ENCODE measurements around the gene CAMK2G.

The CAMK2G gene

DNA sequence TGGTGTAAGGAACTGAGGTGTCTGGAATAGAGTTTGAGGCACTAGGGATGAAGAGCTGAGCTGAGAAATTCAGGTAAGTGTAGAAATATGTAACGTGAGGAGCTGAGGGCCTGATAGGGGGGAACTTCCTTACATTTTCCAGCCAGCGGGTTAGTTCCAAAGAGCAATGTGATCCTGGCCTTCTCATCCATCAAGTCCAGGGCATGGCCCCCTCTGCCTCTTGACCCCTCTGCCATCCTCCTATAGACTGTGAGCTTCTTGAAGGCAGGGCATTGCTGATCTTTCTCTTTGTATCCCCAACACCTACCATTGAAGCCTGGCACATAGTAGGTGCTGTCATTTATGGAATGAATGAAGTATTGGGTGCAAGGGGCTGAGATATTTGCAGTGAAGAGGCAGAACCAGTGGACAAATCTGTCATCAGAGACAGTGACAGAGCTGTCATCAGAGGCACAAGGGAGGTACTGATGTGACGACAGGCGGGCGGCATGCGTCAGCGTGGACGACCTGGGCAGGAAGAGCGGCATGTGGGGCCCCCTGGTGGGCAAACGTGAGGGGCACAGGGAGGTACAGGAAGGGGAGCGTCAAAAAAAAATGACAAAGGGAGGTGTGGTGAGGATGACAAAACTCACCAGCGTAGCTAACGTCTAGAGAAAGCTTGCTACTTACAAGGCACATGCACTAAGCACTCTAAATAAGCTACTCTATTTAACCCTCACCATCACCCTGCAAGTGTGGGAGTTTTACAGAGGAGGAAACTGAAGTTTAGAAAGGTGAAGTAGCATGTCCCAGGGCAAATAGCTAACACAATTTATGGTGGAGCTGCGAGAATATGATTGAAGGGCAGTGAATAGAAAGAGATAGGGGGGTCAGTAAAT is 5.2 kb upstream of the CAMK2G start:
- peak; percentile 71 for DNase-seq (ENCODE audit: low read depth)

DNA sequence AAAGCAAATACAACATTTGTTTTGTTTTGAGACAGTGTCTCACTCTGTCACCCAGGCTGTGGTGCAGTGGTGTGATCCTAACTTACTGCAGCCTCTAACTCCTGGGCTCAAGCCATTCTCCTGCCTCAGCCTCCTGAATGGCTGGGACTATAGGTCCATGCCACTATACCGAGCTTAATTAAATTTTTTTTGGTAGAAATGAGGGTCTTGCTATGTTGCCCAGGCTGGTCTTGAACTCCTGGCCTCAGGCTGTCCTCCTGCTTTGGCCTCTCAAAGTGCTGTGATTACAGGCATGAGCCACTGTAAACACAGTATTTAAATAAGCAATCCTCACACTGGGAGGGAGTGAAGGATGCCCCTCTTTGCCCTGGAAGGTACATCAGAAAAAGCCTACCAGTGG is 4.0 kb upstream of the CAMK2G start:
- DNase-seq (ENCODE audit: low read depth) = no peak

DNA sequence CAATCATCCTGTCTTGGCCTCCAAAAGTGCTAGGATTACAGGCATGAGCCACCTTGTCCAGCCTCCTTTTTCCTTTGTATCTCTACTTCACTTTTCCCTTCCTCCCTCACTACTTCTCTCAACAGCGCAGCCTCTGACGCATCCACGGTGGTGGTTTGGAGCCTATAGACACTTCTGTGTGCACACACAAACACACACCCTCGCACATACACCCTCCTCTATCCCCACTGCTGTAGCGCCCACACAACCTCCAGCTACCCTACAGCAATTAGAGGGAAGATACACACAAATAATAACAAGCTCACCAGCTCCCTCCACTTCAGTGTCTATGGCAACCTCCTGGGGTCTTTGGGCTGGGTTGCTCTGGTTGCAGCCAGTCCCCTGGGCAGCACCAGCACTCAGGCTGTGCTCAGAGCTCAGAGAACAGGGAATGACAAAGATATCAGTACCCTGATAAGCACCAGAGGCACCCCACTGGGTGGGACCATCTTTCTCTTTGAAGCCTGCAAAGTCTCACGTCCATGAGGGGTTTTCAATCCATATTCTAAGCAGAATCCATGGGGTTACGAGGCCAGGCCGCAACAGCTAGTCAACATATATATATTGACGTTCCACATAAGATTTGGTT is 3.3 kb upstream of the CAMK2G start:
- no peak for DNase-seq (ENCODE audit: low read depth)

DNA sequence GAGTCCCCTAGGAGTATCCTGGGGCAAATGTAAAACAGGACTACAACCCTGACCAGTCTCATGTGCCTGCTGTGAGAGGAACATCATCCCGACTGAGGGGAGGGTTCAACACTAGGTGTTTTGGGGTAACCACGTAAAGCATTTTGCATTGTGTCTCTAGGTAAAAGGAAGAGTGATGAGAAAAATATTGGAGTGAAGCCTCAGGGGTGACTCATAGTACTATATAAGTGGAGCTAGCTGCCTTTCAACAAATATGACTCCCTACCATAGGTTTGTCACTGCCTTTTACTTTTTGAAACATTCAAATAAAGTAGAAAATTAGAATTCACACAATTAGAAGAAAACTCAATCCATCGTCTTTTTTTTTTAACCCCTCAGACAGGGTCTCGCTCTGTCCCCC is 2.6 kb upstream of the CAMK2G start:
- no peak for DNase-seq (ENCODE audit: low read depth)

DNA sequence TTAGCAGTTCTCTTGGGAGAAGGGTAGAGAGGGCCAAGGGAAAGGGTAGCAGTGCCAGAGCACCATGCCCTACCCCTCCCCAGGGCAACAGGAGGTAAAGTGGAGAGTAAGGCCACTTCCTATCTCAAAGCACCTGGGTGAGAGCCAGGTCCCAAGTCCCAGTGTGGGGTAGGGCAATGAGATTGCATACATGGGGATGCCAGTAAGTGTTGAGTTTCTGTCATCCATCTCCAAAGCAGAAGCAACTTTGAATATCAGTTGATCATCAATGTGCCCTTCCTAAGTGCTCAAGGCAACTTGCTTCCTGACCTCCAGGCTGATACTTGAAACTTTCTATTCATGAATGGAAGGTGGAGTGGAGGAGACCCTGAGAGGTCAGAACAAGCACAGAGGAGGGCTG is 2.2 kb upstream of the CAMK2G start:
- DNase-seq (ENCODE audit: low read depth) = no peak

- DNase-seq (ENCODE audit: low read depth) = no peak
Measured at GRCh38 chr10:73876157-73876556, 1.8 kb upstream of the CAMK2G start.

GRCh38 chr10:73875139-73875475 is 752 bp upstream of the CAMK2G start:
- no peak for DNase-seq (ENCODE audit: low read depth)

DNA sequence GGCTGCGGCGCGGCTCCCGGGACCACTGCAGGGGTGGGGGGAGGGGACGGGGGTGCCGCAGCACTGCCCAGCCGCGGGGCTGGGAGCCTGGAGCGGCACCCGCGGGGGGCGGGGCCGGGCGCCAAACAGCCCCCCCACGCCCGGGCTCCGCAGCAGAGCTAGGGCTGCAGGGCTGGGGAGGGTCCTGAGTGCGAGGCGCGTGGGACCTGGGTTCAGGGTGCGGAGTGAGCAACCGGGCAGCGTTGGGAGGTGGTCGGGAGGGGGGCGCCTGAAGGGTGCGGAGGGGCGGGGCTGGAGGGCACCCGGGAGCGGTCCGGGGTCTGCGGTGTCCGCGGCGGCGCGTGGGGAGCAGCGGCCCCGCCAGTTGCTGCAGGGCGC is 528 bp downstream of the CAMK2G start:
- DNase-seq (ENCODE audit: low read depth) = peak; percentile 24

GRCh38 chr10:73873142-73873837 is 1.1 kb downstream of the CAMK2G start:
- DNase-seq (ENCODE audit: low read depth) = no peak

DNA sequence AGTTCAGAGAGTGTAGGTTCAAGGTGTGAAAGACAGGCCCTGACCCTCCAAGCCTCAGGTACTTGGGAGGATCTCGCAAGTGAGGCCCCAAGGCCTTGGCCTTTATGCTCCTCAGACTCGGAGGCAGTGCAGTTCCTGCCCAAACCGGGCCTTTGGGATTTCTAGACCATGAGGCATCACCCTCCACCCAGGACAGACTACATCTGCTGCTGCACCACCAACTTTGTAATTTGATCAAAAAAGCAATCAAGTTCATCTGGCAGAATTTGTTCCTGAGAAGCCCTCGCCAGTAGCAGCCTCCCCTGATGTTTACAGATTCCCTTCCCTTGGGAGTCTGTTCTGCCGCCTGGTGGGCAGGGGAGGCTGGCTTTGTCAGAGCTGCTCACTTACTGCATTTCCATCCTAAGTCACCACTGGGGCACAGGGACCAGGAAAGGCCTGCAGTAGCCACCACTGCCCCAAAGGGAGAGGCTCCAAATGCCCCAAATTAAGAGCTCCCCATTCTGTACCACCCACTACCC is 2.1 kb downstream of the CAMK2G start:
- no peak for DNase-seq (ENCODE audit: low read depth)

DNA sequence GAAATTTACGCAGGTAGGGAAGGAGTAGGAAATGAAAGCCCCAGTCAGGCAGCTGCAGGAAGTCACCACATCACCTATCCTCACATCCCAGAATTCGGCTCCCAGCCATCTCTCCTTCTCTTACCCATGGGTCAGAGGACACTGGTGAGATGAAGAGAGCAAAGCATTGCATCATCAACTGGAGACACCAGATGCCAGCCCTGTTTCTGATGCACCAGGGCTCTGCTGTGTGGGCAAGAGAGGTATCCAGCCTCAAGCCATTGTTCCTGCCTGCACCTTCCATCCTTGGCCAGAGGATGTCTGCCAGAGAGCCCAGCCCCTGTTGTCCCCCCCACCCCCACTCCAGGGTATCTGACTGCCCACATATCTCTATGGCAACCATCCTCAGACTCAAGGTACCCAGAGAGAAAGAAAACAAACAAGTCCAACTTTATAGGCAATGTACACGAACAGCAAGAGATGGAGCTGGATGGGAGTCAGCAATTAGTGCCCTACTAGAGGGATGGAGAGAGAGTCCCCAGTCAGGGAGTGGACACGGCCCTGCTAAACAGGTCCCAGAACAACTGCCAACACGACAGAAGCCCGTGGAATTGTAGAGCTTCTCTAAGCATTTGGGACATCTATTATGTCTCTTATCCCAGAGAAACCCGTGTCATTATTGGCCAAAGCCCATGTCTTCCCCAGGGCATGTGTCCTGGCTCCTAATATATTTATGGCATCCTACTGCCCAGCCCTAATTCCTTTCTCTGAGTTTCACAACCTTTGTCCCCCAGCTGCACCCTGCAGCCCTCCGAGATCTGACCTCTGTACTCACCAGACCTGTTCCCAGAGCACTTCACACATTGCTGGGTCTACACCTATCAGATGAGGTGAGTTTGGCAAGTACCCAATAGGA is 2.8 kb downstream of the CAMK2G start:
- DNase-seq (ENCODE audit: low read depth) = no peak

GRCh38 chr10:73868655-73869195 is 5.6 kb downstream of the CAMK2G start:
- DNase-seq (ENCODE audit: low read depth) = no peak

DNA sequence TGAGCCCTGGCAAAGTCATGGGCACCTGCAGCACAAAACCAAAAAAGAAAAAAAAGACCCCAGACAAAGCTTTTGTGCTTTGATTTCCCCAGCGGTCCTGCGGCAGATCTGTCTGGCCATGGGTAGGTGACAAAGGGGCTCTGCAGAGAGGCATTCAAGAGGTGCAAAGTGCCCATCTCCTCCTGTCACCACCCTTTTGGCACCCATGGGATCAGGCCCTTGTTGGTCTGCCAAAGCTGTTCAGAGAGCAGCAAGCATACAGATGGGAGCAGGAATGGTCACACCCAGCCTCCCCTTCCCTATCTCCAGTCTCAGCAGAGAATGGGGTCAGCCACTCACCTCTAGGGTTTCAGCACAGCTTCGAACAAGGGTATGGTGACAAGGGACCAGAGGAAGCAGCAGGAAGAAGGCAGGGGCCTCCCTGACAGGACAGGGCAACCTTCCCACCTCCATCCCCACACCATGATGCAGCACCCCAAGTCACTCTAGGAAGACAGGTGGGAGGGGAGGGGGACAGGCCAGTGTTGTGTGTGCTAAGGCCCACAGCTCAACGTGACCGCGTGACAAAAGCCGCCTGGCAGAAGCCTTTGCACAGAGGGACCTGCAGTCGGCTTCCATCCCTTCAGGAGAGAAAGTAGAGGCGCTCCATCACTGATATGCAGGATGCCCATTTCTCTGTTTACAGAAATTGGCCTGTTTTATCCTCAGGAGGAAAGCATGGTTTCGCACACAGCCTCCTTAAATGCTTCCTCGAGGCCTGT is 6.3 kb downstream of the CAMK2G start:
- peak; percentile 35 for DNase-seq (ENCODE audit: low read depth)

GRCh38 chr10:73867126-73867807 is 7.1 kb downstream of the CAMK2G start:
- DNase-seq (ENCODE audit: low read depth) = peak; percentile 15

DNA sequence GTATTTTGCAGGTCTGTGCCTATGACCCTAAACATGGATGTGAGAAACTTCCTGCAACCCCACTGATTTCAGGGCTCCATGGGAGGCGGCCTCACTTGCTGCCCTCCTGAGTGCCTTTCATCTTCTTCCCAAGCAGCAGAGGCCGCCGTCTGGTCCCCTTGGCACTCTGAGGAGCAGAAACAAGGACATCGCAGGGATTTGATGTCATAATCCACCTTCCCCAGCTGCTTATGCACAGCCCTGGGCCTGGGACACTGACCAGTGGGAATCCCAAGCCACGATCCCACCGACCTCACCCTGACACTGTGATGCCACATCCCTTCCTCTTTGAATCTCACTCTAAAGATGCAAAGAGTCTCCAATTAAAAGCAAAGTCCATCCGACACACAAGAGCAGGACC is 7.7 kb downstream of the CAMK2G start:
- no peak for DNase-seq (ENCODE audit: low read depth)

DNA sequence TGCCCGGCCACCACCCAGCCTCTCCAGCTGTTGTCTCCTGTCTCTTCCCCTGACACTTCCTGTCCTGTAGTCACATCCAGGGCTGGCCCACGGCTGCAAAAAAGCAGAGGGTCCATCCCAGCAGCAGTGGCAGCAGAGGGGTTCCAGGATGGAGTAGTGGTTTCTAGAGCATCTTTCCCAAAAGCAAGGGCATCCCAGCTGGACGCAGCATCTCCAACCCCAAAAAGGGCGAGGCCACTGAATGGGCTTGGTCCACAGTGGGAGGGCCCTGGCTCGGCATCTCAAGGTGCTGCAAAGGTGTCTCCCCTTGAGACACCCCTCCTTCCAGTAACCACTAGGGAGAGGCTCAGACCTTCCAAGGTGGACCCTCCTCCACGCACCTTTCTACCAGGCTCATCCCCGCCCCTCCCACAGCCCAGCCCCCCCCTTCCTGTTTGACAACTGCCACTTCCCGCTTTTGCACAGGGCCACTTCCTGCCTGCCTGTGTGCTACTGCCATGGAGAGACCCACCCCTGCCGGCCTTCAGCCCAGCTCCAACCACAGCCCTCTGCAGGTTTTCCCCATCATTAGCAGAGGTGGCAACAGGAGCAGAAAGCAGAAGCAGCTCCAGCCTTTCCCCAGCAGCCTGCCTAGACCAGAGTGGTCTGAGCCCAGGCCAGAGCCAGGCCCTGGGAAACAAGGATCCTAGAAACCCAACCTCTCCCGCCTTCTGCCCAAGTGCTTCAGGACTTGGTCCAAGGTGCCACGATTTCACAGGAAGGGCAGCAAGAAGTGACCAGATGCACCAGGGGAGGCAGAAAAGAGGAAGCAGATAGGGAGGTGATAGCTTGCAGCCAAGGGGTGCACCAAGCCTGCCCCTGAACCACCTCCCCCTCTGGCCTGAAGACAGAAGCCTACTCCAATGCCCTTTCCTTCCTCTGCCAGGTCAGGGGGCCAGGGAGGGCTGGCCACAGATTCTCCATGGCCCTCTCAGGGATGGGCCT is 8.6 kb downstream of the CAMK2G start:
- peak; percentile 77 for DNase-seq (ENCODE audit: low read depth)

- DNase-seq (ENCODE audit: low read depth) = no peak
Measured at GRCh38 chr10:73865107-73865458, 9.3 kb downstream of the CAMK2G start.

GRCh38 chr10:73864229-73864628 is 10.1 kb downstream of the CAMK2G start:
- DNase-seq (ENCODE audit: low read depth) = no peak
